Measurements from ENCODE around the gene PVALB.

Gene PVALB

DNA sequence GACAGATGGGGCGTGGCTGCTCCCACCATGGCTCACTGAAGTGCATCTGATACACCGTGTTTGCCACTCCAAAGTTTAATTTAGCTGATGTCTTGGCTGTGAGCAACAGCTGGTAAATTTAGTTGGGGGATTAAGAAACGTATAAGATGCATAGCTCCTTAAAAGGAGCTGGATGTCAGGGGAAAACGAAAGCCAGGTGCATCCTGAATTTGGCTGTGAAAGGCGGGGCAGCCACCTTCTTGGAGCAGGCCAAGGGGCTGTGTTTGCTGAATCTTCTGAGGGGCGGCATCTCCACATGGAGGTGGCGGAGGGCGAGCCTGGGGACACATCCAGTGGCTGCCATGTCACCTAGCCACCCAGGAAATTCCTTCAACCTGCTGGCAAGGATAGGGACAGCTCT, 23.3 kb upstream of the PVALB start:
- TF ChIP-seq ZFX (IDR thresholded peaks at IDR 0.05) = no peak
- TF ChIP-seq, protein P1, sequence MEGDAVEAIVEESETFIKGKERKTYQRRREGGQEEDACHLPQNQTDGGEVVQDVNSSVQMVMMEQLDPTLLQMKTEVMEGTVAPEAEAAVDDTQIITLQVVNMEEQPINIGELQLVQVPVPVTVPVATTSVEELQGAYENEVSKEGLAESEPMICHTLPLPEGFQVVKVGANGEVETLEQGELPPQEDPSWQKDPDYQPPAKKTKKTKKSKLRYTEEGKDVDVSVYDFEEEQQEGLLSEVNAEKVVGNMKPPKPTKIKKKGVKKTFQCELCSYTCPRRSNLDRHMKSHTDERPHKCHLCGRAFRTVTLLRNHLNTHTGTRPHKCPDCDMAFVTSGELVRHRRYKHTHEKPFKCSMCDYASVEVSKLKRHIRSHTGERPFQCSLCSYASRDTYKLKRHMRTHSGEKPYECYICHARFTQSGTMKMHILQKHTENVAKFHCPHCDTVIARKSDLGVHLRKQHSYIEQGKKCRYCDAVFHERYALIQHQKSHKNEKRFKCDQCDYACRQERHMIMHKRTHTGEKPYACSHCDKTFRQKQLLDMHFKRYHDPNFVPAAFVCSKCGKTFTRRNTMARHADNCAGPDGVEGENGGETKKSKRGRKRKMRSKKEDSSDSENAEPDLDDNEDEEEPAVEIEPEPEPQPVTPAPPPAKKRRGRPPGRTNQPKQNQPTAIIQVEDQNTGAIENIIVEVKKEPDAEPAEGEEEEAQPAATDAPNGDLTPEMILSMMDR (conservative IDR thresholded peaks at IDR 0.05) = no peak
- peak overlapping the region; percentile 6; the same call in 1 of the 2 replicates for H3K27ac ChIP-seq

DNA sequence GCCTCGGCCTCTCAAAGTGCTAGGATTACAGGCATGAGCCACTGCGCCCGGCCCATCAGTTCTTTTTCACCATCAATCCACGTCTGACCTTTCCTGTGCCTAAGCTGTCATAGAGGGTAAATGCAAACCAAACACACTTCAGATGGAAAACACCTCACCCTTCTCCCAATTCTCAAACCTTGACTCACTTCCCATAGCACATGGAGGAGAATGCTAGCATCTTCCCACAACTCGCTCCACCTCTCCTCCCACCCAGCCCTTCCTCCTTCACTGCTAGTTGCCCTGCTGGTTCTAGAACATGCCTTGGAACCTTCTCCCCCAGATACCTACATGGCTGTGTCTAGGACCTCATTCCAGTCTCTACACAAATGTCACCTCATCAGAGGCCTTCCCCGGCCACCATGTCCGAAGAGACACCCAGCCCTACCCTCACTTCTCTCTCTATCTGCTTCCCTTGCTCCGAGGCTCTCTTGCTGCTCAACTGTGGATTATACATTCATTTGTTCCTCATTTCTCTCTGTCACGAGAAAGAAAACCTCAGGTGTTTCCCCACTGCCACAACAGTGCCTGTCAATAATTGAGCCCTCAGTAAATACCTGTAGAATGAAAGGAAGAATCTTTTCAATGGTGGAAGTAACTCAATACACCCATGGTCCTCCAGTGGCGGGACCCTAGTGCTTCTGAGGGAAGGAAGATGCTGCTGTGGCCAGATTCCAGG, 22.7 kb upstream of the PVALB start:
- peak overlapping the region; percentile 6; the same call in 1 of the 2 replicates for H3K27ac ChIP-seq
- TF ChIP-seq, protein P1 (conservative IDR thresholded peaks at IDR 0.05) = no peak
- TF ChIP-seq ZFX (IDR thresholded peaks at IDR 0.05) = no peak

DNA sequence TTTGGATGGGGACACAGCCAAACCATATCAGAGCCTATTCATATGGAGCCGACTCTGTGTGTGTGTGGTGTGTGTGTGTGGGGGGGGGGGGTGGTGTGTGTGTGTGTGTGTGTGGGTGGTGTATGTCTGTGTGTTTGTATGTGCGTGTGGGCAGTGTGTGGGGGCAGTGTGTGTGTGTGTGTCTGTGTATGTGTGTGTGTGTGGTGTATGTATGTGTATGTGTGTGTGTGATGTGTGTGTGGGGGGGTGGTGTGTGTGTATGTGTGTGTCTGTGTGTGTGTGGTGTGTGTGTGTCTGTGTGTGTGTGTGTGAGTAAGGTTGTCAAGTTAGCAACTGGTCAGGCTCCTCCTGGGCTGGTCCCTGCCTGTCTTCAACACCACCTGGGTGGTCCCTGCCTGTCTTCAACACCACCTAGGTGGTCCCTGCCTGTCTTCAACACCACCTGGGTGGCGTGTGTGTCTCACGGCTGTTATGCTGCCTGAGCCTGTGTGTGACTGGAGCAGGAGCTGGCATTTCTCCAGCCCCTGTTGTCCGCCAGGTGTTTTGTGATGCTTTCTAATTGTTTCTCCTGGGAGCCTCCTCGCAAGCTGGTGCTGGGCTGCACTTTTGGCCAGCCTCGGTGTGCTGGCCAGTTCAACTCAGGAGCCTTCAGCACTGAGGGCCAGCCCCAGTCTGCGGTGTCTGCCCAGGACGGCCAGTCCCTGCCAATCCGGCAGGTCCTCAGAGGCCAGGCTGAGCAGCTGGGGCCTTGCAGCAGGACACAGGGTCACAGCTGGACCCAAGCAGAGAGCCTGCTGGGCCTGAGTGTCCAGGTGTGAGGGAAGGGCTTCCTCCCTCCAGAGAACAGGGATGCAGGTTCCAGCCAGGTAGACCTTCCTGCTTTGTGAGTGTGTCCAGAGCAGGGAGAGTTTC, 21.5 kb upstream of the PVALB start:
- no peak overlapping the region for H3K27ac ChIP-seq
- TF ChIP-seq ZFX (IDR thresholded peaks at IDR 0.05) = no peak
- TF ChIP-seq, protein P1 (conservative IDR thresholded peaks at IDR 0.05) = no peak

DNA sequence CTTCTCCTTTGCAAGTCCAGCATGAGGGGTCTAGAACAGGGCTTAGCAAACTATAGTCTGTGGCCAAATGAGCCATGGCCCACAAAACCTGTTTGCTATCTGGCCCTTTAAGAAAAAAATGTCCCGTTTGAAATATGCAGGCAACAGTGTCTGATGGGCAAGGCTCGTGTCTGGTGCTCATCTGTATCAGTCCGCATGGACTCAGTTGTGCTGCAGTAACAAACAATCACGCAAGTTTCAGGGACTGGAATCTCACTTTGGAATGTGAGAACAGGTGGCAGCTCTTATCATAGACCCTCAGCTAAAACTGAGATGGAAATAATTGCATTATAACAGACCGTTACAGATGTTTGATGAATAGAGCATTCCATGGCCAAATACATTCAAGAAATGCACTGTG, 19.1 kb upstream of the PVALB start:
- H3K27ac ChIP-seq = no peak overlapping the region
- TF ChIP-seq ZFX (IDR thresholded peaks at IDR 0.05) = no peak
- TF ChIP-seq, protein P1 (conservative IDR thresholded peaks at IDR 0.05) = no peak

DNA sequence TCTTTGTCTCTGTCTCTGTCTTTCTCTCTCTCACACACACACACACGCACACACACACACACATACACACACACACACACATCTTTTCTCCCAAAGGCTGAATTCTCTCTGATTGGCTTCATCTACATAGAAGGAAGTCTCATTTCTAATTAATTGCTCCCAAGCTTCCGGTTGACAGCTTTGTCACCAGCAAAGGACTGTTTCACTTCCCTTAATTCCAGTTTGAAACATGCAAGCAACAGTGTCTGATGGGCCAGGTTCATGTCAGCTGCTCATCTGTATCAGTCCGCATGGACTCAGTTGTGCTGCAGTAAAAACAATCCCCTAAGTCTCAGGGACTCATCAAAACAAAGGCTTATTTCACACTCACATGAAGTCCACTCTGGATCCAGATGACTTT, 16.2 kb upstream of the PVALB start:
- TF ChIP-seq, protein P1 (conservative IDR thresholded peaks at IDR 0.05) = no peak
- no peak for TF ChIP-seq ZFX (IDR thresholded peaks at IDR 0.05)
- H3K27ac ChIP-seq = no peak overlapping the region

DNA sequence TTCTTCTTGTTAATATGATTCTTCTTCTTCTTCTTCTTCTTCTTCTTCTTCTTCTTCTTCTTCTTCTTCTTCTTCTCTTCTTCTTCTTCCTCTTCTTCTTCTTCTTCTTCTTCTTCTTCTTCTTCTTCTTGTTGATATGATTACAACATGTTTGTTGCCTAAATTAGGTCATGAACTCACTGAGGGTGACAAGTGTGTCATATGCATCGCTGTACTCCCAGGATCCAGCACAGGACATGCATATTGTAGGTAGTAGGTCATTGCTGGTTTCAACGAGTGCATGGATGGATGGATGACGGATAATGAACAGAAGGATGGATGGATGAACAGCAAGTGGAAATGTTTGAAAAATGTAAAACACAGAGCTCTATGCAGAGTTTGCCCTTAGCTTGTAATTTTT, 14.9 kb upstream of the PVALB start:
- TF ChIP-seq, protein P1 (conservative IDR thresholded peaks at IDR 0.05) = no peak
- no peak for TF ChIP-seq ZFX (IDR thresholded peaks at IDR 0.05)

DNA sequence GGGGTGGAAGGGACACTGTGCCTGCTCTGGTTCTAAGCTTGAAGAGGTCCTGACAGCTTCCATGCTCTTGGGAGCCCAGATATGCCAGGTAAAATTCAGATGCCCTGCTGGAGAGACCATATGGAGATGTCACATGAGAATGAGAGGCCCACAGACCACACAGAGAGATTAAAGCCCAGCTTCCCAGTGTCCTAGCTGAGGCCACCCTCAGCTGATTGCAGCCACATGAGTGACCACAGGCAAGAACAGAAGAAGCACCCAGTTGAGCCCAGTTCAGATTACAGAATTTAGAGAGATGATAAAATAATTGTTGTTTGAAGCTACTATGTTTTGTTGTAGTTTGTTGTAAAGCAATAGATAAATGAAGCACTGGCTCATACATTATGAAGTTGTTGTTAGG, 14.4 kb upstream of the PVALB start:
- no peak for TF ChIP-seq ZFX (IDR thresholded peaks at IDR 0.05)
- TF ChIP-seq, protein P1 (conservative IDR thresholded peaks at IDR 0.05) = no peak

More for the DNA sequence above, 14.9 kb upstream of the PVALB start:
- no peak overlapping the region for H3K27ac ChIP-seq

More for the DNA sequence above, 14.4 kb upstream of the PVALB start:
- no peak overlapping the region for H3K27ac ChIP-seq

Measured in C4-2B (cell line).